ENCODE measurements around the gene CROCC2.

CROCC2 gene

DNA sequence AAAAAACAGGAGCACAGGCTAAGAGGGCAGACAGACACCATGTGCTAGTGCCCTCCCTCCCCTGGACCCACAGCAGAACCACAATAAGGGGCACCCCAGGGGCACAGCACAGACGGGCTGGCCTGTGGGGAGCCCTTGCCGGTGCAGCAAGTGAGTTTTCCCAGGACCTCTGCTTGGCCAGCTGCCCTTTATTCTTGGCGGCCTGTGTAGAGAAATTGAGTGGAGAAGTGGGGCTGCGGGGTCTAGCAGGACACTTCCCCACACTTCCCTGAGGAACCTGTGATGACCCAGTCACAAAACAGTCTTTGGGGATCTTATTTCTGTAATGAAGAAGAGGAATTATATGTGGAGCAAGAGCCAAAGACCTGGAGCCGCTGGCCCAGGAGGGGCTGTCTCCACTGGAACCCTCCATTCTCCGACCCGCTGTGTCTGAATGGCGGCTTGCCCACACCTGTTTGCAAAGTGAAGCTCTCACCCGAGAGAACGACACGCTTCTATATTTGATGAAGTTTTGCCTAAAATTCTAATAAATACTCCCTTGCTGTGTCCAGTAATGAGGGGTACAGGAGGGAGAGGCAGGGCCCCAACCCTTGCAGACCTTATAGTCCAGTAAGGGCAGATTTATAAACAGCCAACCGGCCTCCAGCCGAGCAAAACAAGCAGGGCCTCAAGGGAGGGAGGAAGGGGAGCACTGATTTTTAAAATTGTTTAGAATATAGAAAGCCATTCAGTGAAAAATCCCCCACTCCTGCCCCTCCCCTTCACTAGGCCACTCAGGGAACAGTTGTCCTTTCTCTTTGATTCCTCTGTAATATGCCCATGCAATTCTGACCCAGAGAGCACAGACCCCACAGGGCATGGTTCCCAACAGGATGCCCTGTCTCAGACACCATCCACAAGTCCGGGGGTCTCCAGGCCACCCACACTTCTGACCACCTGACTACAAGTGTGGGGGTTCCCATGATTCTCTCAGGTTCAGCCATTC lies 47.6 kb downstream of the CROCC2 start:
- ChIA-PET POLR2A (no interaction called here), CTCF (no interaction called here)

DNA sequence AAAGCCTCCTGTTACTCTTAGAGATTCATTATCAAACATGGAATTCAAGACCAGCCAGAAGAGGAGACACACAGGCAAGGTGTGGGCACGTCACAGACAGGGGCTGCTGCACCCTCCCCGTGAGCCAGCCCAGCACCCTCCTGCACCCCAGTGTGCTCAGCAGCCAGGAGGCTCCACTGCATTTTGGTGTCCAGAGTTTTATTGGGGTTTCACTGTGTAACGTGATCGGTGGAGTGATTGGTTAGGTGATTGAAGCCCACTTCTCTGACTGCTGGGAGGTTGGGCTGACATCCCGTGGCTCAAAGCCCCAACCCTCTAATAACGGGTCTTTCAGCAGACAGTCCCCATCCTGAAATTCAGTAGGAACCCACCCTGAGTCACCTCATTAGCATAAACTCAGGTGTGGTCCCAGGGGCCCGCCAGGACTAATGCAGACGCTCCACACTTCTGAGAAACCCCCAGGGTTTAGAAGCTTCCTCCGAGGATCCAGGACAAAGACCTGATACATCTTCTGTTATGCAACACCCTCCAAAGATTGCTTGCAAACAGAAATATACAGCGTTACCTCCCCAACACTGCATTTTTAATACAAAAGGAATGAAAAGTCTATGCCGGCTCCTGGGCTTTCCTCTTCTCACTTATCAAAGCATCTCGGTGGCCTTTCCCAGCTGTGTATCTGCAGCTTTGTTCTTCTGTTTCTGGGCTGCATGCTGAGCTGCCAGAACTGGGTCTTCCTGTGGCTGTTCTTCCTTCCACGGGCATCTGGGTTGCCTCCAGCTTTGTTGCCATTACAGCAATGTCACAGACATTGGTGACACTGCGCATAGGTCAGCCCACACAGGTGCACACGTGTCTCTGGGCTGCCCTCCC lies 48.5 kb downstream of the CROCC2 start:
- no peak for DNase-seq (ENCODE audit: extremely low spot score)
- TF ChIP-seq FOXM1 (IDR thresholded peaks at IDR 0.05; ENCODE audit: borderline replicate concordance) (no peak), L3MBTL2 (conservative IDR thresholded peaks at IDR 0.05) (no peak), ZNF384 (IDR thresholded peaks at IDR 0.05) (no peak), FOXK2 (IDR thresholded peaks at IDR 0.05) (no peak), HDGF (IDR thresholded peaks at IDR 0.05; ENCODE audit: borderline replicate concordance) (no peak), NFRKB (IDR thresholded peaks at IDR 0.05) (no peak), ARNT (IDR thresholded peaks at IDR 0.05) (no peak), SUZ12 (IDR thresholded peaks at IDR 0.05) (no peak)
- TF ChIP-seq, protein P1, sequence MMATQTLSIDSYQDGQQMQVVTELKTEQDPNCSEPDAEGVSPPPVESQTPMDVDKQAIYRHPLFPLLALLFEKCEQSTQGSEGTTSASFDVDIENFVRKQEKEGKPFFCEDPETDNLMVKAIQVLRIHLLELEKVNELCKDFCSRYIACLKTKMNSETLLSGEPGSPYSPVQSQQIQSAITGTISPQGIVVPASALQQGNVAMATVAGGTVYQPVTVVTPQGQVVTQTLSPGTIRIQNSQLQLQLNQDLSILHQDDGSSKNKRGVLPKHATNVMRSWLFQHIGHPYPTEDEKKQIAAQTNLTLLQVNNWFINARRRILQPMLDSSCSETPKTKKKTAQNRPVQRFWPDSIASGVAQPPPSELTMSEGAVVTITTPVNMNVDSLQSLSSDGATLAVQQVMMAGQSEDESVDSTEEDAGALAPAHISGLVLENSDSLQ (IDR thresholded peaks at IDR 0.05), result no peak
- CTCF ChIA-PET, result no interaction called here
- POLR2A ChIA-PET, result no interaction called here

More for the DNA sequence above, 47.6 kb downstream of the CROCC2 start:
- no peak for DNase-seq (ENCODE audit: extremely low spot score)
- TF ChIP-seq FOXM1 (IDR thresholded peaks at IDR 0.05; ENCODE audit: borderline replicate concordance) (no peak), ELF4 (IDR thresholded peaks at IDR 0.05) (no peak), ZNF384 (IDR thresholded peaks at IDR 0.05) (no peak)

DNA sequence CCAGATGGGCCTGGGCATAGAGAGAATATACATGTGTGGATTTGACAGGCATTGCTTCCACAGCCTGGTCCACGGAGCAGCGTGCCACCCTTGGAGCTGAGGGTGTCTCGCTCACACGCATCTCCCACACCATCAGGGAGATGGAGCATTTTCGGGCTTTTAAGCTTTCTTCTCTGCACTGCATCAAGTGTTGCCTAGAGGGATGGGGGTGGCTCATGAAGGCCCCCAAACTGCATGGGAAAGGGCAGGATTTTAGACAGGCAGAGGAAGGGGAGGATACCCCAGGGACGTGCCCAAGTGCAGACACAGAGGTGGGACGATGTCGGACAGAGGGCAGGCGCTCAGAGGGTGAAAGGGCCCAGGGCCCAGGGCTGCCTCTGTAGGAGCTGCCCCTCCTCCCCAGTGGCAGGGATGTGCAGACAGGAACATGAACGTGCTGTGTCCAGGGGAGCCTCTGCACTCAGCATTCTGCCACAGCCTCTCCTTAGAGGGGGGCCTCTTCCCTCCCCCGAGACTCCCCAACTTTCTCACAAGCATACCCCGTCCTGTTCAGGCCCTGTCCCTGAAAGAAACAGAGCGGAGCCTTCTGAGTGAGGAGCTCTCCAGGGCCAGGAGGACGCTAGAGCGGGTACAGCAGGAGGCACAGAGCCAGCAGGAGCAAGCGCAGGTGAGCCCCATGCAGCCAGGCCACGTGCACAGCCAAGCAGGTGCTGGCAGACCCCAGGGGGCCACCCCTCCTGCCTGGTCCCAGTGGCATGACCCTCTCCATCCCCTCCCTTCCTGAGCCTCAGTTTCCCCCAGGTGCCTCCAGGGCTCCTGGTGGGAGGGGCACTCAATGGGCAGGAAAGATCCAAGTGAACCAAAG lies 49.4 kb downstream of the CROCC2 start:
- no peak for DNase-seq (ENCODE audit: extremely low spot score)
- ChIA-PET CTCF (no interaction called here), POLR2A (no interaction called here)
- TF ChIP-seq, protein P1 (IDR thresholded peaks at IDR 0.05), result no peak
- TF ChIP-seq ZNF384 (IDR thresholded peaks at IDR 0.05), result no peak
- no peak for TF ChIP-seq ARNT (IDR thresholded peaks at IDR 0.05)
- TF ChIP-seq L3MBTL2 (conservative IDR thresholded peaks at IDR 0.05), result no peak
- TF ChIP-seq ELF4 (IDR thresholded peaks at IDR 0.05), result no peak
- TF ChIP-seq FOXM1 (IDR thresholded peaks at IDR 0.05; ENCODE audit: borderline replicate concordance), result no peak
- no peak for TF ChIP-seq LEF1 (IDR thresholded peaks at IDR 0.05; ENCODE audit: borderline replicate concordance)
- no peak for TF ChIP-seq TARDBP (IDR thresholded peaks at IDR 0.05)
- TF ChIP-seq BHLHE40 (IDR thresholded peaks at IDR 0.05; ENCODE audit: borderline replicate concordance), result no peak

DNA sequence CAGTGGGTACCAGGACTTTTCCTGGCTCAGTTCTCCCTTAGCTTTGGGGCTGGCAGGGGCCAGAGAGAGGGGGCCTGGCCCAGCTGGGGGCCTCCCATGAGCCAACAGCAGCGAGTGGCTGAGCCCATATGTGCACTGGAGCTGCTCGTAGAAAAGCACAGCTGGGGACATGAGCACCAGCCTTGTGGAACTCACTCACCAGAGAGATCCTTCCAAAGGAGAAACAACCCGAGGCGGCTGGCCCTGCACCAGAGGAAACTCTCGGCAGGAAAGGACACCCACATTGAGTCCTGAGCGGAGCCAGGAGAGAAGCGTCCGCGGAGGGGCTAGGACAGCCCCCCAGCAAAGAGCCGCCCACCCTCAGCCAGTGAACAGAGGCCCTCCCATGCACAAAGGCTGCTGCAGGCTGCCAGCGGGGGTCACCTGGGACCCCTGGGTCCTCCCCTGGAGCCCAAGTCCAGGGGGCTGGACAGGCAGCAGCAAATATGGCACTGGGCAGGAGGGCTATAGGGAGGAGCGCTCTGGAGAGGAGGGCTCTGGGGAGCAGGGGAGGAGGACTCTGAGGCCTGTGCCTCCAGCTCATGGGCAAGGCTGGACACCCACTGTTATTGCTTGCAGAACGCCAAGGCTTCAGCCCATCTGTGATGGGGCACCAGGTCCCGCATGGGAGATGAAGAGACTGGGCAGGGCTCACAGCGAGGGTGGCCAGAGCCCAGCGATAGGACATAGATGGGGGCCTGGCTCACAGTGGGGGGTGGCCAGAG lies 50.2 kb downstream of the CROCC2 start:
- ChIA-PET CTCF (no interaction called here), POLR2A (no interaction called here)

DNA sequence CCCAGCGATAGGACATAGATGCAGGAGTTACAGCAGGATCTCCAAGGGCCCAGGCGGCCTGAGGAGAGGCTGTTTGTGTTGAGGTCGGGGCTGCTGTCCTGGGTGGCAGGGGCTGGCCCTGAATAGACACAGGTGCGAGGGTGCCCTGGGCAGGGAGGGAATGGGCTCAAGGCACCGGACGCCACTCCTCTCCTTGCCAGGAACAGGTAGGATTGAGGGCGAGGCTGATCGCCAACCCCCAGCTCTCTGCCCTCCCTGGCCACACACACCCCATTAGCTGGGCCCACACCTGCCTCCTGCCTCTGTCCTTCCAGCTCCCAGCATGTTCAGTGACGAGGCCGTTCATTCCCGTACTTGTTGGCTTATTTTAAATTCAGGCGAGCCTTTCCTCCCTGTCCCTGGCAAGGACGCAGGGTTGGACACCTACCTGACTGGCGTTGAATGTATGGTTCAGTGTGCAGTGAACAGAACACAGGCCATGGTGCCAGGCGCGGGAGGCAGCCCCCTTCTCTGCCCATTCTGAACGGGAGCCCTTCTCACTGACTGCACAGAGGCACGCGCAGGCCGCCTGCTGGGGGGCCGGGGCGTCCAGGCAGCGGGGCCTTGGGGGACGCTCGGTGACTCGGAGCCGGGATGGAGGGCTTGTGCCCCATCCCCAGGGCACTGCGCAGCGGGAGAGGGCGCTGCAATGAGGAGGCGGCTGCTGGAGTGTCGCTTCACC lies 51.0 kb downstream of the CROCC2 start:
- no peak for DNase-seq (ENCODE audit: extremely low spot score)
- POLR2A ChIA-PET, result no interaction called here
- CTCF ChIA-PET, result no interaction called here

More for the DNA sequence above, 50.2 kb downstream of the CROCC2 start:
- no peak for DNase-seq (ENCODE audit: extremely low spot score)
- no peak for TF ChIP-seq ARNT (IDR thresholded peaks at IDR 0.05)
- TF ChIP-seq TARDBP (IDR thresholded peaks at IDR 0.05), result no peak
- no peak for TF ChIP-seq FOXA1 (IDR thresholded peaks at IDR 0.05)
- TF ChIP-seq LEF1 (IDR thresholded peaks at IDR 0.05; ENCODE audit: borderline replicate concordance), result no peak
- TF ChIP-seq, protein P1 (IDR thresholded peaks at IDR 0.05), result no peak
- no peak for TF ChIP-seq FOXK2 (IDR thresholded peaks at IDR 0.05)
- TF ChIP-seq SP1 (IDR thresholded peaks at IDR 0.05), result no peak
- TF ChIP-seq HDGF (IDR thresholded peaks at IDR 0.05; ENCODE audit: borderline replicate concordance), result no peak
- TF ChIP-seq CTBP1 (IDR thresholded peaks at IDR 0.05; ENCODE audit: borderline replicate concordance), result no peak
- TF ChIP-seq FOXM1 (IDR thresholded peaks at IDR 0.05; ENCODE audit: borderline replicate concordance), result no peak

More for the DNA sequence above, 51.0 kb downstream of the CROCC2 start:
- TF ChIP-seq FOXA1 (IDR thresholded peaks at IDR 0.05) (no peak), TARDBP (IDR thresholded peaks at IDR 0.05) (no peak), NFRKB (IDR thresholded peaks at IDR 0.05) (no peak), SUZ12 (IDR thresholded peaks at IDR 0.05) (no peak), BHLHE40 (IDR thresholded peaks at IDR 0.05; ENCODE audit: borderline replicate concordance) (no peak), L3MBTL2 (conservative IDR thresholded peaks at IDR 0.05) (no peak), HDGF (IDR thresholded peaks at IDR 0.05; ENCODE audit: borderline replicate concordance) (no peak), FOXK2 (IDR thresholded peaks at IDR 0.05) (no peak)
- TF ChIP-seq, protein P1 (IDR thresholded peaks at IDR 0.05), result no peak
